KG1 (cell line): ENCODE results near the gene ATP6AP1.

ENCODE experiments used
- DNase-seq: peaks from one replicate; lab custom pipeline; 2025; lab: John Stamatoyannopoulos, UW

The ATP6AP1 gene

DNA sequence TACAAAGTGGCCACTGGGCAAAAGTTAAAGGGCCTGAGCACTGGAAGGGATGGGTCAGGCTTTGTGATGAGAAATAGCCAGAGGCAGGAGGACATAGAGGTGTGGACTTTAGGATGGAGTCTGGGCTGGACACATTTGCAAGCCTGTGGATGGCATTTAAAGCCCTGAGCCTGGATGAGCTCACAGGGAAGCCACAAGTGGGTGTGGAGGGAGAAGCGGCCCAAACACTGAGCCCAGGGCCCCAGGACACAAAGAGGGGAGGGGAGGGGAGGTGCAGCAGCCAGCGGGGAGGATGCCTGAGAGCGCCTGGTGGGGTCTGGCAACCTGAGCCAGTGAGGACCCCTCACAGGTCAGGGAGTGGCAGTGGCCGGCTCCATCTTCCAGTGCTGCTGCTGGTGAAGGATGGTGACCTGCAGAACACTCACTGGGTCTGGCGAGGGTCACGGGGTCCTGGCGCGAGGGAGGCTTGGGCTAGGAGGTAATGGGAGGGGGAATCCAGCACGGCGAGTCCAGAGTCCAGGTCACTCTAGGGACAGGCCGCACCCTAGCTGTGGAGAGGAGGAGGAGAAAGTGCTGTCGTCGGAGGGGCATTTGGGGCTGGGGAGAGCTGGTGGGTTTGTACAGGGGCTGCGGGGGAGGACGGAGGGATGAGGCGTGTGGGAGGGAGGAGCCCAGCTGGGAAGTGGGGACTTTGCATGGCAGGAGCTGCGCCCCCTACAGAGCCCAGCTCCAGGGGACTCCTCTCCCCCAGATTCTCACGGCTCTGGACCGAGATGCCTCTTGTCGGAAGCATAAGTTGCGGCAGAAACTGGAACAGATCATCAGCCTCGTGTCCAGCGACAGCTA is 43.6 kb downstream of the ATP6AP1 start:
- DNase-seq, result no peak

GRCh38 chrX:154472685-154473632 is 44.5 kb downstream of the ATP6AP1 start:
- DNase-seq, result no peak

GRCh38 chrX:154473683-154474082 is 45.2 kb downstream of the ATP6AP1 start:
- DNase-seq, result no peak

DNA sequence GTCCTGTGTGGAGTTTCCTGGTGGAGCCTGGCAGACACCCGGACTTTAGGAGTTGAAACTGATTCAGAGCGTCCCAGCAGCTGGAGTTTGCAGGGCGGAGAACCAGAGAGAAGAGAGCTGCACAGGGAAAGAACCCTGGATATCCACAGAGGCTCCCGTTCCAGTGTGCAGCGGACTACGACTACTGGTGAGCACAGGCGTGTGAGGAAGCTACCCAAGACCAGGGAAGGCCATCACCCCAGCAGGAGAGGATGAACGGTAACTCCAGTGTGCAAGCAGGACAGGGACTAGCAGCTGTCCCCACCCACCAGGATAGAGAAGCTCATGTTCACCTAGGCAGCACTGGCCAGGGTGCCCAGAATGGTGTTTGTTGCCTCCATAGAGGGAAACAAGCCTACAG is 48.3 kb downstream of the ATP6AP1 start:
- no peak for DNase-seq

DNA sequence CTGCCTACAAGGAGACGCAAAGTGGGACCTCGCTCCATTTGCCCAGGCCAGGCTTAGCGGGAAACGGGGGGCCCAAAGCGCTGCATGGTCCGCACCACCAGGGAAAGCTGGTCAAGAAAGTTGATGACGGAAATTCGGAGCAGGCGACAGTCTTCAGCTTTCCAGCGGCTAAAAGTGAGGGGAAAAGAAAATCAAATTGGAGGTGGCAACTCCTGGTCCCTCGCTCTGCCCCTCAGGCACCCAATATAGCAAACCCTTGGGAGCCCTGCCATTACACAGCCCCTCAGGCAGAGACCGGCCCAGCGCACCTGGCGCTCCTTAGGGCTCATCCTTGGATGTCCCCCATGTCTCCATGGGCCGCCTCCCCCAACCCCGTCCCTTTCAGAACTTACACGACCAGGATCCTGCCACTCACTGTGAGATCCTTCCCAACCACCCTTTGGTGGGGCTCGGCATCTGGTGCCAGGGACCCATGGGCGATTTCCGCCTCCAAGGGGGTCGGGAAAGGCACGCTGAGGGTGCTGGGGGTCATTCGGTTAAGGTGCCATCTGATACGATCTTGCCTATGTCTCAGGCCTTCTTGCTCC is 49.5 kb downstream of the ATP6AP1 start:
- no peak for DNase-seq

DNA sequence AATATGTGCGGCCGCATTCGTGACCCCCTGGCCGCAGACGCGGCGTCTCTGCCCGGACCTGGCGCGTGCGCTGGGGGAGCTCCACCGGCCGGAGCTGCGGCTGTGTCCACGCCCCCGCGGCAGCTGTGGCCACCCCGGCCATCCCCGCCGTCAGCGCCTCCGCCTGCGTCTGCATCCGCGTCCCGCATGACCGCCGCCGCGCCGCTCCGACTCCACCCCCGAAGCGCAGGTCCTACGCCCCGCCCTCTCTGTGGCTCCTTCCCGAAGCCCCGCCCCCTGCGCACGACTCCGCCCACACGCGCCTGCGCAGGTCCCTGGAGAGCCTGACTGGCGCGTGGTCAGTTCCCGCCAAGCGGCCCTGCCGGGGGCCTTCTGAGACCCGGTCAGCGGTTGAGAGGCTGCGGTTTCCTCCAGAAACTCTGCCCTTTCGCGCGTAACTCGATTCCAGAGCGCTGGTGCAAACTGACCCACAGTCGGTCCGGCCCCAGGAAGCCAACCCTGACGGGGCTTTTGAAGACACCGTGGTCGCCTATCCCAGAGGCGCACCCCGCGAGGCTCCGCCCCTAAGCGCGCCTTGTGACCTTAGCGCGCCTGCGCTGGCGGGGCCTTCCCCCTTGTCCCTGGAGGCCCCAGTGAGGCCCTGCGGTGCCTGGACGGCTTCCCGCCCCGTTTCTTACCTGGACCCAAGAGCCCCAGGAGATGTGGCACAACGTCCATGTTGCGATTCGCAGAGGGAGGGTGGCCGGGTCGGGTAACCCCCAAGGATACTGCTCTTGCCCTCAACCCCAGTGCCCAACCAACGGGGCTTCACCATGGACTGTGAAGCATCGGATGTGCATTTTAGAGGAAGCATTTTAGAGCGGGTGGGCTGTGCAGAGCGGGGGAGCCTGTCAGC is 50.5 kb downstream of the ATP6AP1 start, which contains the start of gene LAGE3:
LAGE3 (minus strand) TSS at position 554 of the 895 bp plus-strand sequence; CDS start at position 188, 366 bp downstream.
- DNase-seq, result peak; percentile 37

DNA sequence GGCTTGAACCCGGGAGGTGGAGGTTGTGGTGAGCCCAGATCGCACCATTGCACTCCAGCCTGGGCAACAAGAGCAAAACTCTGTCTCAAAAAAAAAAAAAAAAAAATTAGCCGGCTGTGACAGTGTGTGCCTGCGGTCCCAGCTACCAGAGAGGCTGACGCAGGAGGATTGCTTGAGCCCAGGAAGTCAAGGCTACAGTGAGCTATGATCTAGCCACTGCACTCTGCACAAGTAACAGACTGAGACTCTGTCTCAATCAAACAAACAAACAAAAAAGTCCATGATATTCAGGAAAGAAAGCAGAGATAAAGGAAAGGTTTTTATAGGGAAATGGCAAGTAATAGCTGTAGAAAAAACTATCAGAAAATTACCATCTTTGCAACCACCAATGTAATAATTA is 52.7 kb downstream of the ATP6AP1 start:
- DNase-seq, result no peak

DNA sequence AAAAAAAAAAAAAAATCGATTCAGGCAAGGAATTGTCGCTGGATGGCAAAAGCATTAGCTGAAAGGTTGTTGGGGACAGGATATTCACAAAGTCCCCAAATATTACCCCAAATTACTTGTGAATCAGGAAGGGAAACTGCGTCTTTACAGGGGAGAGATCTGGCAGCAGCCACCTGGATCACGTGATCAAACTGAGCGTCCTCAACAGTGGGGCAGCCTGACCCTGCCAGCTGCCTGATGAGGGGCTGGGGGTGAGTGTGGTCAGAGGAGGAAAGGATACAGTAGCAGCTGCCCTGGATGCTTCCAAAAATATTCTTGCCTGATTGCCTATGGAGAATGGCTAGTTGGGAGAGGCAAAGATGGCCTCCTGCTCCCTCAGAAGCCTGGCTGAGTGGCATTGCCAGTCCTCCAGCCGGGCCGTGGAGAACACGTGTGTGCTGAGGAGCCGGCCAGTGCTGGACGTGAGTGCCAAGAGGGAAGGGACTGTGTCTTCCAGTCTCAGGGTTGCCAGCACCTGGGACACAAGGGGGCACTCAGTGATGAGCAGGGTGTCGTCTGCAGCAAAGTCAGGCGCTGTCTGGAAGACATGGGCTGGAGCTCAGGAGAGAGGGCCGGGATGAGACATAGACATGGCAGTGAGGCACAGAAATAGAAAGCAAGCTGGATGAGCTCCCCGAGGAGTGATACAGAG is 53.6 kb downstream of the ATP6AP1 start:
- no peak for DNase-seq

DNA sequence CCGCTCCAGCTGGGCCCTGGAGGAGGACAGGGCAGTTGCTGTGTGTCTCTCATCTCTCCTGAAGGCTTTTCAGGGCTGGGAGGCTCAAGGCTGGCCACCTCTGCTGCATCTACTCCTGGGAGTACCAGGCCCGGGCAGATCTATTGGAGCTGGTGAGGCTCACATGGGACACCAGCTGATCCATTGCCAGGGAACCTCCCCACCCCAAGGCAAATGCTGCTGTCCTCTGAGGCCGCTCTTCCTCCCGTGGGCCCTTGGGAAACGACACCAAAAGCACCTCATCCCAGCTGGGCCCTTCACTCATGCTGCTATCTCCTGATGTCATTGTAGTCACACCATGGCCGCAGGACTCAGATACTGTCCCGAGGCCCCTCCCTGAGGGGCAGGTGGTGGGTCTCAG is 54.3 kb downstream of the ATP6AP1 start:
- DNase-seq, result no peak

GRCh38 chrX:154483325-154483724 is 54.8 kb downstream of the ATP6AP1 start:
- no peak for DNase-seq

- DNase-seq, result no peak
Measured at GRCh38 chrX:154484255-154485149, 56.0 kb downstream of the ATP6AP1 start.

GRCh38 chrX:154485150-154486051 is 56.9 kb downstream of the ATP6AP1 start:
- DNase-seq, result no peak

DNA sequence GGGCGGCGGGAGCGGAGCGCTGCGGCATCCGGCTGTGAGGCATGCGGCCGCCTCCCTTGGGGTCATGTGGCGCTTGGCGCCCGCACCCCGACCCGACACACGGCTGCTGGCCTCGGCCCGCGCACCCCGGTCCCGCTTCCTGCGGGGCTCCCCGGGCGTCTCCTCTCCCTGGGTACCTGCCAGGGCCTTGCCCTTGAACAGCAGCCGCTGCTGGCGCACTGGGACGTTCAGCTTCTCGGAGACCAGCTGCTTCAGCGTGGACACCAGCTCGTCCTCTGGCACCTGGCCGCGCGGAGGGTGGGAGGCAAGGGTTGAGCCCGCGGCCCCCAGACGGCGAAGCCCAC is 57.5 kb downstream of the ATP6AP1 start:
- no peak for DNase-seq
